IMR-90 (cell line): ENCODE data around the gene GLT8D2. TPM values are rescaled to one million over a fixed set of nuclear protein-coding genes. Genes with fewer than 3 reads are reported as not detected.

ENCODE experiments used
- ATAC-seq: fragments of 200-7000 bp; cut with Tn5 transposase; 2 replicates; pipeline ENCODE4 v1.9.1; 2020; ENCODE audit warnings: low read depth, mild to moderate bottlenecking, moderate library complexity
- BruUV-seq: library from RNA; stranded (reverse); fragments of 400-500 nt; replicated peaks from 2 replicates; lab custom pipeline; 2021; lab: Mats Ljungman, UMichigan
- CTCF ChIA-PET: fragments of 300-600 bp; formaldehyde crosslinking; extraction: SDS; loops from one replicate; lab custom pipeline; 2021; ENCODE audit warnings: antibody characterized with exemption; lab: Yijun Ruan, JAX
- POLR2A ChIA-PET: fragments of 300-600 bp; sonication (Branson Sonifier 250); formaldehyde crosslinking; loops from one replicate; lab custom pipeline; 2022; ENCODE audit warnings: antibody characterized with exemption; ENCODE audit not compliant: unreplicated experiment; lab: Charles Lee
- DNase-seq: peaks from one replicate; pipeline ENCODE4 v3.0.0; 2013
- H2AFZ ChIP-seq: replicated peaks from 2 replicates; pipeline ENCODE3; 2013; ENCODE audit warnings: low read length, mild to moderate bottlenecking; ENCODE audit not compliant: poor library complexity
- H2AK5ac ChIP-seq: 2 replicates; pipeline ENCODE4 v1.6.1; 2013; ENCODE audit warnings: low read depth, low read length, inconsistent platforms
- H2AK9ac ChIP-seq: replicated peaks from 2 replicates; pipeline ENCODE3; 2013; ENCODE audit warnings: mild to moderate bottlenecking, low read depth, low read length, moderate library complexity; ENCODE audit not compliant: poor library complexity
- H2BK120ac ChIP-seq: 2 replicates; pipeline ENCODE4 v1.6.1; 2013; ENCODE audit warnings: low read depth, low read length, inconsistent platforms
- H2BK15ac ChIP-seq: 3 replicates; pipeline ENCODE4 v1.6.1; 2013; ENCODE audit warnings: low read depth, low read length, inconsistent platforms
- H2BK20ac ChIP-seq: 2 replicates; pipeline ENCODE4 v1.6.1; 2013; ENCODE audit warnings: low read depth, mild to moderate bottlenecking, inconsistent platforms, low read length, moderate library complexity
- H2BK5ac ChIP-seq: 2 replicates; pipeline ENCODE4 v1.6.1; 2013; ENCODE audit warnings: mild to moderate bottlenecking, low read depth, low read length, inconsistent platforms; ENCODE audit not compliant: poor library complexity, severe bottlenecking
- H3K14ac ChIP-seq: replicated peaks from 2 replicates; pipeline ENCODE4 v1.6.1; 2013; ENCODE audit warnings: low read depth, low read length, inconsistent platforms
- H3K18ac ChIP-seq: 2 replicates; pipeline ENCODE4 v1.6.1; 2013; ENCODE audit warnings: low read depth, low read length, control low read depth
- H3K23ac ChIP-seq: 2 replicates; pipeline ENCODE4 v1.6.1; 2013; ENCODE audit warnings: low read depth, low read length, inconsistent platforms
- H3K27ac ChIP-seq: 2 replicates; pipeline ENCODE4 v1.5.1; 2013; ENCODE audit warnings: mild to moderate bottlenecking, control low read depth, low read length; ENCODE audit not compliant: insufficient read depth
- H3K27me3 ChIP-seq: 2 replicates; pipeline ENCODE4 v1.6.1; 2013; ENCODE audit warnings: low read length; ENCODE audit not compliant: control insufficient read depth, insufficient read depth
- H3K36me3 ChIP-seq: 2 replicates; pipeline ENCODE4 v1.6.1; 2013; ENCODE audit warnings: low read length, mixed read lengths; ENCODE audit not compliant: control insufficient read depth, insufficient read depth
- H3K4ac ChIP-seq: 2 replicates; pipeline ENCODE4 v1.6.1; 2013; ENCODE audit warnings: low read depth, low read length, inconsistent platforms
- H3K4me1 ChIP-seq: 2 replicates; pipeline ENCODE4 v1.6.1; 2013; ENCODE audit warnings: low read length, mixed read lengths; ENCODE audit not compliant: control insufficient read depth, insufficient read depth
- H3K4me2 ChIP-seq: 2 replicates; pipeline ENCODE4 v1.6.1; 2013; ENCODE audit warnings: low read depth, mild to moderate bottlenecking, control low read depth, low read length, moderate library complexity
- H3K4me3 ChIP-seq: 2 replicates; pipeline ENCODE4 v1.5.1; 2013; ENCODE audit warnings: low read depth, mild to moderate bottlenecking, control low read depth, low read length, moderate library complexity; ENCODE audit not compliant: insufficient read depth
- H3K56ac ChIP-seq: 2 replicates; pipeline ENCODE4 v1.6.1; 2013; ENCODE audit warnings: low read length, inconsistent platforms; ENCODE audit not compliant: insufficient read depth; ENCODE audit errors: extremely low read depth
- H3K79me1 ChIP-seq, 2 experiments: 2 replicates each; pipeline ENCODE4 v1.6.1; 2013; ENCODE audit warnings: low read length in 2 of 2, inconsistent platforms in 1 of 2, low read depth in 1 of 2
- H3K9ac ChIP-seq: 2 replicates; pipeline ENCODE4 v1.6.1; 2013; ENCODE audit warnings: low read depth, low read length, control low read depth
- H3K9me1 ChIP-seq: 2 replicates; pipeline ENCODE4 v1.6.1; 2013; ENCODE audit warnings: low read length, inconsistent platforms; ENCODE audit not compliant: insufficient read depth
- H3K9me3 ChIP-seq: 2 replicates; pipeline ENCODE4 v1.6.1; 2013; ENCODE audit warnings: low read length; ENCODE audit not compliant: control insufficient read depth, insufficient read depth
- H4K20me1 ChIP-seq: 2 replicates; pipeline ENCODE4 v1.6.1; 2013; ENCODE audit warnings: low read length, inconsistent platforms; ENCODE audit not compliant: insufficient read depth
- H4K5ac ChIP-seq: 2 replicates; pipeline ENCODE4 v1.6.1; 2013; ENCODE audit warnings: mild to moderate bottlenecking, low read depth, low read length, control low read depth
- H4K8ac ChIP-seq, 2 experiments: 2 replicates each; pipeline ENCODE4 v1.6.1; 2013; ENCODE audit warnings: low read depth in 2 of 2, low read length in 2 of 2, control low read depth in 1 of 2, inconsistent platforms in 1 of 2
- H4K91ac ChIP-seq: 2 replicates; pipeline ENCODE4 v1.6.1; 2013; ENCODE audit warnings: low read depth, low read length, inconsistent platforms; ENCODE audit not compliant: insufficient read depth
- BHLHE40 ChIP-seq: fragments of 150-350 bp; IDR thresholded peaks from 2 replicates; pipeline ENCODE4 v1.6.1; 2016; ENCODE audit warnings: mild to moderate bottlenecking, low read depth, low read length
- CEBPB ChIP-seq: IDR thresholded peaks from 2 replicates; pipeline ENCODE4 v1.6.1; 2012; ENCODE audit warnings: low read depth, low read length, improper control_type of control experiment
- CHD1 ChIP-seq: IDR thresholded peaks from 2 replicates; pipeline ENCODE4 v1.6.1; 2012; ENCODE audit warnings: low read depth, low read length, improper control_type of control experiment
- CTCF ChIP-seq: conservative IDR thresholded peaks from 2 replicates; pipeline ENCODE4 v1.5.1; 2012; ENCODE audit warnings: mild to moderate bottlenecking, low read depth, low read length, improper control_type of control experiment
- FOS ChIP-seq: fragments of 150-350 bp; IDR thresholded peaks from 2 replicates; pipeline ENCODE4 v1.6.1; 2016; ENCODE audit warnings: low read depth, low read length
- MAFK ChIP-seq: IDR thresholded peaks from 2 replicates; pipeline ENCODE4 v1.6.1; 2012; ENCODE audit warnings: low read depth, low read length, improper control_type of control experiment
- MAZ ChIP-seq: IDR thresholded peaks from 2 replicates; pipeline ENCODE4 v1.6.1; 2012; ENCODE audit warnings: low read depth, mild to moderate bottlenecking, low read length, improper control_type of control experiment, moderate library complexity, borderline replicate concordance
- MXI1 ChIP-seq: IDR thresholded peaks from 2 replicates; pipeline ENCODE4 v1.6.1; 2012; ENCODE audit warnings: low read depth, mild to moderate bottlenecking, low read length, moderate library complexity, borderline replicate concordance
- NFE2L2 ChIP-seq: fragments of 150-350 bp; IDR thresholded peaks from 2 replicates; pipeline ENCODE4 v1.6.1; 2016; ENCODE audit warnings: low read depth, mild to moderate bottlenecking, low read length
- POLR2A ChIP-seq: IDR thresholded peaks from 2 replicates; pipeline ENCODE4 v1.6.1; 2012; ENCODE audit warnings: mild to moderate bottlenecking, low read depth, low read length
- RAD21 ChIP-seq: IDR thresholded peaks from 2 replicates; pipeline ENCODE4 v1.6.1; 2012; ENCODE audit warnings: low read length, improper control_type of control experiment
- RCOR1 ChIP-seq: IDR thresholded peaks from 2 replicates; pipeline ENCODE4 v1.6.1; 2012; ENCODE audit warnings: mild to moderate bottlenecking, low read length, improper control_type of control experiment; ENCODE audit not compliant: insufficient replicate concordance
- RFX5 ChIP-seq: IDR thresholded peaks from 2 replicates; pipeline ENCODE4 v1.8.0; 2012; ENCODE audit warnings: low read depth, mild to moderate bottlenecking, low read length, moderate library complexity
- SMC3 ChIP-seq: fragments of 150-350 bp; IDR thresholded peaks from 2 replicates; pipeline ENCODE4 v1.6.1; 2016; ENCODE audit warnings: low read depth, mild to moderate bottlenecking, antibody characterized with exemption, low read length, moderate library complexity
- USF2 ChIP-seq: fragments of 150-350 bp; IDR thresholded peaks from 2 replicates; pipeline ENCODE4 v1.6.1; 2017; ENCODE audit warnings: mild to moderate bottlenecking, antibody characterized with exemption, low read length, low read depth
- WGBS, 2 experiments: methylation state at CpG; one replicate each; pipeline versions ENCODE4 v1.1.5 to v1.1.7; 2013; ENCODE audit warnings: missing lambda C conversion rate in 2 of 2; ENCODE audit not compliant: insufficient read length in 1 of 2; ENCODE audit errors: extremely low coverage in 2 of 2; 5-methylcytosine and 5-hydroxymethylcytosine counted together
- dilution Hi-C: fragments of 300-500 bp; cut with HindIII; formaldehyde crosslinking; loops from one replicate; pipeline ENCODE4 v1.14.3; 2018; ENCODE audit warnings: low sequenced_read_pairs; ENCODE audit not compliant: unreplicated experiment
- in situ Hi-C: fragments of 300-500 bp; cut with MboI; formaldehyde crosslinking; loops from 3 replicates; pipeline ENCODE4 v1.14.3; 2019; ENCODE audit warnings: low sequenced_read_pairs, inconsistent platforms, mixed read lengths
- intact Hi-C: fragments of 100-400 bp; cut with micrococcal nuclease; formaldehyde crosslinking; loops from 2 replicates; pipeline ENCODE4 v1.10.0; 2022
- polyA plus RNA-seq, 3 experiments: library from polyadenylated mRNA; depleted of rRNA; stranded (reverse); fragments of >200 nt; gene quantifications; 2 replicates each; pipeline ENCODE4 v1.2.3, GENCODE V29; 2012; ENCODE audit warnings: low replicate concordance in 1 of 3
- total RNA-seq: library from RNA; depleted of rRNA; stranded (reverse); fragments of >200 nt; gene quantifications from 2 replicates; pipeline ENCODE4 v1.2.3, GENCODE V29; 2012
- TF ChIP-seq, protein P1 (sequence below): fragments of 150-350 bp; IDR thresholded peaks from 2 replicates; pipeline ENCODE4 v1.6.1; 2016; ENCODE audit warnings: low read depth, mild to moderate bottlenecking, low read length, moderate library complexity, borderline replicate concordance

GLT8D2 gene
- total and polyA plus RNA-seq, 2 of the 4 experiments (the other 2 are of a cell fraction) = 33.5 to 47.9 TPM

- H2BK5ac ChIP-seq = no peak overlapping the region
- dilution Hi-C loops = no loop called here
- WGBS, 2 experiments = no CpG with 5 or more reads among the region's 5 CpGs
- no peak for ATAC-seq
- POLR2A ChIA-PET = no interaction called here
- H4K5ac ChIP-seq = no peak overlapping the region
- H3K56ac ChIP-seq = no peak overlapping the region
- no peak overlapping the region for H3K4me3 ChIP-seq
- H3K27ac ChIP-seq = no peak overlapping the region
- no peak overlapping the region for H3K9ac ChIP-seq
- no peak overlapping the region for H2AFZ ChIP-seq
- H2BK120ac ChIP-seq = no peak overlapping the region
- CTCF ChIA-PET = no interaction called here
- H2AK5ac ChIP-seq = no peak overlapping the region
- in situ Hi-C loops = no loop called here
- H2BK15ac ChIP-seq = no peak overlapping the region
- intact Hi-C loops = no loop called here
- no peak overlapping the region for H4K8ac ChIP-seq
- H4K20me1 ChIP-seq = no peaks in the 10 kb centered on the region
- H3K36me3 ChIP-seq = no peaks in the 10 kb centered on the region
- TF ChIP-seq SMC3 (no peak), MXI1 (no peak), RFX5 (no peak), MAZ (no peak), BHLHE40 (no peak), RAD21 (no peak), RCOR1 (no peak), MAFK (no peak), FOS (no peak), NFE2L2 (no peak), USF2 (no peak), CTCF (no peak), CHD1 (no peak), CEBPB (no peak), POLR2A (no peak)
- TF ChIP-seq, protein P1, sequence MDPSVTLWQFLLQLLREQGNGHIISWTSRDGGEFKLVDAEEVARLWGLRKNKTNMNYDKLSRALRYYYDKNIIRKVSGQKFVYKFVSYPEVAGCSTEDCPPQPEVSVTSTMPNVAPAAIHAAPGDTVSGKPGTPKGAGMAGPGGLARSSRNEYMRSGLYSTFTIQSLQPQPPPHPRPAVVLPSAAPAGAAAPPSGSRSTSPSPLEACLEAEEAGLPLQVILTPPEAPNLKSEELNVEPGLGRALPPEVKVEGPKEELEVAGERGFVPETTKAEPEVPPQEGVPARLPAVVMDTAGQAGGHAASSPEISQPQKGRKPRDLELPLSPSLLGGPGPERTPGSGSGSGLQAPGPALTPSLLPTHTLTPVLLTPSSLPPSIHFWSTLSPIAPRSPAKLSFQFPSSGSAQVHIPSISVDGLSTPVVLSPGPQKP = no peak
- peaks cover 0 to 3% of the 10 kb centered on the region in 2 experiments; a peak in 1 of 4 replicates for H3K79me1 ChIP-seq
- H3K9me1 ChIP-seq = no peaks in the 10 kb centered on the region
- H3K18ac ChIP-seq = no peak overlapping the region
- no peaks in the 10 kb centered on the region for H3K4me1 ChIP-seq
- DNase-seq = no peak
- no peak overlapping the region for H3K23ac ChIP-seq
- no peak overlapping the region for H3K4me2 ChIP-seq
- no peaks in the 10 kb centered on the region for H3K27me3 ChIP-seq
- H3K4ac ChIP-seq = no peak overlapping the region
- no peak overlapping the region for H4K91ac ChIP-seq
- peaks cover 2% of the 10 kb centered on the region for H3K9me3 ChIP-seq
- no peak overlapping the region for H2AK9ac ChIP-seq
- H2BK20ac ChIP-seq = no peak overlapping the region
- BruUV-seq = no TSS peak
- H3K14ac ChIP-seq = no peak overlapping the region
Measured at GRCh38 chr12:104026841-104027599, 23.0 kb downstream of the GLT8D2 start.
